ENCODE results near the gene TCP11L1.

The TCP11L1 gene

DNA sequence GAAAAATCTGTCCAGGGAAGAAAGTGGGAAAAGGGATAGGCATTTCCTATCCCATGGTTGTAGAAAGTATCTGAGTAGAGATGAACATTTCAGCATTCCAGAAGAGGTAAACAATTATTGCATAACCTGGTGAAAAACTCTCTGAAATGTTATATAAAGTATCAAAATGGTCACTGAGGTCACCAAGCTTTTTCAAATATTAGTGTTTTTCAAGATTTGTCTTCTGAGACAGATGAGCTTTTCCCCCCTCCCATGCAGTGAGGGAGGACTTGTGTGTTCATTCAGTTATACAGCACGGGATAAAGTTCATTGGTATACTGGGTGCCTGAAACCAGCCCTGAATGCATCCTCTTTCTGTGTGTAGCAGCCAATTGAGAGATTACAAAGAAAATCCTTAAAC lies 25.6 kb upstream of the TCP11L1 start:
- H3K79me2 ChIP-seq, result no peaks in the 10 kb centered on the region
- H3K4me1 ChIP-seq, result no peaks in the 10 kb centered on the region
- H2AFZ ChIP-seq, result no peak overlapping the region
- no peak overlapping the region for H3K4me3 ChIP-seq (ENCODE audit: low read depth, low read length)
- H3K27ac ChIP-seq, result no peak overlapping the region
- no peaks in the 10 kb centered on the region for H3K36me3 ChIP-seq (ENCODE audit: control insufficient read depth, insufficient read depth, low read length)
- no peaks in the 10 kb centered on the region for H3K9me3 ChIP-seq (ENCODE audit: control insufficient read depth, low read length)
- TF ChIP-seq, protein P1, sequence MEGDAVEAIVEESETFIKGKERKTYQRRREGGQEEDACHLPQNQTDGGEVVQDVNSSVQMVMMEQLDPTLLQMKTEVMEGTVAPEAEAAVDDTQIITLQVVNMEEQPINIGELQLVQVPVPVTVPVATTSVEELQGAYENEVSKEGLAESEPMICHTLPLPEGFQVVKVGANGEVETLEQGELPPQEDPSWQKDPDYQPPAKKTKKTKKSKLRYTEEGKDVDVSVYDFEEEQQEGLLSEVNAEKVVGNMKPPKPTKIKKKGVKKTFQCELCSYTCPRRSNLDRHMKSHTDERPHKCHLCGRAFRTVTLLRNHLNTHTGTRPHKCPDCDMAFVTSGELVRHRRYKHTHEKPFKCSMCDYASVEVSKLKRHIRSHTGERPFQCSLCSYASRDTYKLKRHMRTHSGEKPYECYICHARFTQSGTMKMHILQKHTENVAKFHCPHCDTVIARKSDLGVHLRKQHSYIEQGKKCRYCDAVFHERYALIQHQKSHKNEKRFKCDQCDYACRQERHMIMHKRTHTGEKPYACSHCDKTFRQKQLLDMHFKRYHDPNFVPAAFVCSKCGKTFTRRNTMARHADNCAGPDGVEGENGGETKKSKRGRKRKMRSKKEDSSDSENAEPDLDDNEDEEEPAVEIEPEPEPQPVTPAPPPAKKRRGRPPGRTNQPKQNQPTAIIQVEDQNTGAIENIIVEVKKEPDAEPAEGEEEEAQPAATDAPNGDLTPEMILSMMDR (IDR thresholded peaks at IDR 0.05), result no peak
- no peaks in the 10 kb centered on the region for H3K27me3 ChIP-seq (ENCODE audit: control insufficient read depth, insufficient read depth, low read length)
- H3K9ac ChIP-seq, result no peak overlapping the region
- H3K4me2 ChIP-seq (ENCODE audit: low read length), result no peak overlapping the region

DNA sequence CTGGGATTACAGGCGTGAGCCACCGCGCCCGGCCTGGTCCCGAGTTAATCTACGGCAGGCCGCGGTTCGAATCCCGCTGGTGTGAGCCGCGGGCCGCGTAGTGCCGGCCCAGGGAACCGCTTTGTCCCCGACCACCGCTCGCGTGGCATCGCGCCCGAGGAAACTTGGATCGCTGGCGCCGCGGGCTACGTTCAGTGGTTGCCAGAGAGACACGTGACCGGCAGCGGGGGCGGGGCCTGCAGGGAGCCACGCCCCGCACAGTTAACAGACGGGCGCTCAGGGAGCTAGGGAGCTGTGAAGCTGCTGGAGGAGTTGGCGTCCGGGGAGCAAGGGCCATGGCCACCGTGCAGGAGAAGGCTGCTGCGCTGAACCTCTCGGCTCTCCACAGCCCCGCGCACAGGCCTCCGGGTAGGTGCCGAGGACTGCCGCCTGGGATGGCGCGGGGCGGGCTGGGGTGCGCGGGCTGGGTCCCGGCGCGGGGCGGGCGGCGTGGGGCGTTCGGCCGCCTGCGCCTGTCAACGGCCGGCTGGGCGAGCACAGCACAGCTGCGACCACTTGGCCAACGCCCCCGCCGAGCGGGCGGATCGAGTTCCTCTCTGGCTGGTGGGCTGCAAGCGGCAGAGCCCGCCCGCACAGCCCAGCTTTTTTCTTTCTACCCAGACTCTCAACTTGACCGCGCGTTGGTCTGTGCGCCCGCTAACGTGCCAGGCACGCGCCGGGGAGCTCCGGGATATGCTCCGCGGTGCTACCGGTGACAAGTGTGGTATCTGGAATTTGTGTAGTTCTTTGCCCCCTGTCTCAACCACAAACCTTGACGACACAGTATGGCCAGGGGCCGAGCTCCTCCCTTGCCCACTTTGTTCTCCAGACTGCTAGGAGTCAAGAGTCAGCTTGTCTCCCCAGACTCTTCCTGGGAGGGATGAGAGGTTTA lies 23.5 kb upstream of the TCP11L1 start, which contains the start of gene DEPDC7:
DEPDC7 (plus strand) TSS at position 258 of the 931 bp plus-strand sequence; CDS start at position 336, 78 bp downstream.
- Histone ChIP-seq H3K9me3 (ENCODE audit: control insufficient read depth, low read length) (no peaks in the 10 kb centered on the region), H3K36me3 (ENCODE audit: control insufficient read depth, insufficient read depth, low read length) (no peaks in the 10 kb centered on the region), H3K4me1 (no peaks in the 10 kb centered on the region), H3K4me2 (ENCODE audit: low read length) (peak within 1 kb of the TSS; percentile 51), H3K79me2 (no peaks in the 10 kb centered on the region), H3K27me3 (ENCODE audit: control insufficient read depth, insufficient read depth, low read length) (no peaks in the 10 kb centered on the region), H3K4me3 (ENCODE audit: low read depth, low read length) (peak within 1 kb of the TSS; percentile 34), H3K9ac (no peak within 1 kb of the TSS), H2AFZ (peak within 1 kb of the TSS; percentile 80), H3K27ac (no peak within 1 kb of the TSS)
- TF ChIP-seq, protein P1 (IDR thresholded peaks at IDR 0.05), result no peak

DNA sequence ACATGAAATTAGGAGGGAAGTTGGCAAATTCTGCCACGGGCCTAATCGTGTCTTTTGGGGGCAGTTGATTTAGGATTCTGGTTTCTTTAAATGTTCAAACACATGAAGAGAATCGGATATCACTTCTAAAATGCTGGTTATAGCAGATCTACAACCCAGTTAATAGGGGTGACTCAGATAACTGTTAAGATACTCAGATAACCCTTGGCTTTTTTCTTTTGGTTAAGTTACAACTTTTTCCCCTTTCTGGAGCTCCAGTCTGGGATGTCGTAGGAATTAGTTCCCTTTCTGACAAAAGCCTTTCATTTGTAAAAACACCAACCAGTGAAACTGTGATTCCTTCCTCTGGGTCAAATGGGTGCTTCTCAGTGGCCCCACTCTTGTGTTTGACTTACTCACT lies 22.7 kb upstream of the TCP11L1 start:
- Histone ChIP-seq H3K4me2 (ENCODE audit: low read length) (peak overlapping the region; percentile 51), H3K27ac (no peak overlapping the region), H3K9me3 (ENCODE audit: control insufficient read depth, low read length) (no peaks in the 10 kb centered on the region), H3K27me3 (ENCODE audit: control insufficient read depth, insufficient read depth, low read length) (no peaks in the 10 kb centered on the region), H3K36me3 (ENCODE audit: control insufficient read depth, insufficient read depth, low read length) (no peaks in the 10 kb centered on the region), H3K9ac (no peak overlapping the region), H3K79me2 (no peaks in the 10 kb centered on the region), H3K4me1 (no peaks in the 10 kb centered on the region), H2AFZ (peak overlapping the region; percentile 80), H3K4me3 (ENCODE audit: low read depth, low read length) (peak overlapping the region; percentile 20)
- TF ChIP-seq, protein P1 (IDR thresholded peaks at IDR 0.05), result no peak

DNA sequence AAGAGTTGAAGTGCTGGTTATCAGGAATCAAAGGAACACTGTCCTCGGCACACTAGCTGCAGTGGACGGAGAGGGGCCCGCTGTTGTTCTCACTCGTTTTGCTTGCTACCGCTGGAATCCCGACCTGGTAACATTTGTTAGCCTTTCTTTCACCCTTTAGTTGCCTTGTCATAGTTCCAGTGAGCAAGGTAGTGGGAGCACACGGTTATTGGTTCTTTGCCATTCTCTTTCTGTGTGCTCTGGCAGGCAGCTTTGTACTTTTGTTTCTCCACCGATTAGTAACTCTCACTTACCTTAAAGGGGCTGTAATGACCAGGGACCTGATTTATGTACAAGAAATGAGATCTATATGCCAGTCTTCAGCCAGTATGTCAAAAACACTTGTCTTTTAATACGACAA lies 21.9 kb upstream of the TCP11L1 start:
- Histone ChIP-seq H3K9me3 (ENCODE audit: control insufficient read depth, low read length) (no peaks in the 10 kb centered on the region), H3K4me2 (ENCODE audit: low read length) (no peak overlapping the region), H3K27me3 (ENCODE audit: control insufficient read depth, insufficient read depth, low read length) (no peaks in the 10 kb centered on the region), H3K9ac (no peak overlapping the region), H3K4me1 (no peaks in the 10 kb centered on the region), H3K79me2 (no peaks in the 10 kb centered on the region), H3K27ac (no peak overlapping the region), H3K36me3 (ENCODE audit: control insufficient read depth, insufficient read depth, low read length) (no peaks in the 10 kb centered on the region), H3K4me3 (ENCODE audit: low read depth, low read length) (no peak overlapping the region), H2AFZ (peak overlapping the region; percentile 11)
- TF ChIP-seq, protein P1 (IDR thresholded peaks at IDR 0.05), result no peak

All from parathyroid adenoma (tissue), 2 donors.